Mammary epithelial cell (primary cell): Measurements from ENCODE around the gene GRB14.

Experiments used
- EZH2 ChIP-seq: IDR thresholded peaks from 2 replicates; pipeline ENCODE4 v1.6.1; 2012; ENCODE audit warnings: low read length, inconsistent platforms, borderline replicate concordance
- TF ChIP-seq, protein P1 (sequence below), 2 donors: IDR thresholded peaks in 1 of 2; conservative IDR thresholded peaks in 1 of 2; 2 replicates each; pipeline ENCODE4 v1.5.1; 2011 to 2012; ENCODE audit warnings: inconsistent platforms in 2 of 2, low read length in 2 of 2, mild to moderate bottlenecking in 2 of 2, control low read depth in 1 of 2, low read depth in 1 of 2; ENCODE audit not compliant: insufficient read depth in 1 of 2; ENCODE audit errors: extremely low read depth in 1 of 2

GRCh38 chr2:164523726-164524125 is 97.6 kb downstream of the GRB14 start:
- TF ChIP-seq, protein P1, sequence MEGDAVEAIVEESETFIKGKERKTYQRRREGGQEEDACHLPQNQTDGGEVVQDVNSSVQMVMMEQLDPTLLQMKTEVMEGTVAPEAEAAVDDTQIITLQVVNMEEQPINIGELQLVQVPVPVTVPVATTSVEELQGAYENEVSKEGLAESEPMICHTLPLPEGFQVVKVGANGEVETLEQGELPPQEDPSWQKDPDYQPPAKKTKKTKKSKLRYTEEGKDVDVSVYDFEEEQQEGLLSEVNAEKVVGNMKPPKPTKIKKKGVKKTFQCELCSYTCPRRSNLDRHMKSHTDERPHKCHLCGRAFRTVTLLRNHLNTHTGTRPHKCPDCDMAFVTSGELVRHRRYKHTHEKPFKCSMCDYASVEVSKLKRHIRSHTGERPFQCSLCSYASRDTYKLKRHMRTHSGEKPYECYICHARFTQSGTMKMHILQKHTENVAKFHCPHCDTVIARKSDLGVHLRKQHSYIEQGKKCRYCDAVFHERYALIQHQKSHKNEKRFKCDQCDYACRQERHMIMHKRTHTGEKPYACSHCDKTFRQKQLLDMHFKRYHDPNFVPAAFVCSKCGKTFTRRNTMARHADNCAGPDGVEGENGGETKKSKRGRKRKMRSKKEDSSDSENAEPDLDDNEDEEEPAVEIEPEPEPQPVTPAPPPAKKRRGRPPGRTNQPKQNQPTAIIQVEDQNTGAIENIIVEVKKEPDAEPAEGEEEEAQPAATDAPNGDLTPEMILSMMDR (conservative IDR thresholded peaks at IDR 0.05 in 1 of 2, IDR thresholded peaks at IDR 0.05 in 1 of 2; ENCODE audit: extremely low read depth in 1 of 2, insufficient read depth in 1 of 2, low read depth in 1 of 2, low read length in 2 of 2): no peak
- no peak for TF ChIP-seq EZH2
